ENCODE results near the gene AMOTL1.

AMOTL1 gene

DNA sequence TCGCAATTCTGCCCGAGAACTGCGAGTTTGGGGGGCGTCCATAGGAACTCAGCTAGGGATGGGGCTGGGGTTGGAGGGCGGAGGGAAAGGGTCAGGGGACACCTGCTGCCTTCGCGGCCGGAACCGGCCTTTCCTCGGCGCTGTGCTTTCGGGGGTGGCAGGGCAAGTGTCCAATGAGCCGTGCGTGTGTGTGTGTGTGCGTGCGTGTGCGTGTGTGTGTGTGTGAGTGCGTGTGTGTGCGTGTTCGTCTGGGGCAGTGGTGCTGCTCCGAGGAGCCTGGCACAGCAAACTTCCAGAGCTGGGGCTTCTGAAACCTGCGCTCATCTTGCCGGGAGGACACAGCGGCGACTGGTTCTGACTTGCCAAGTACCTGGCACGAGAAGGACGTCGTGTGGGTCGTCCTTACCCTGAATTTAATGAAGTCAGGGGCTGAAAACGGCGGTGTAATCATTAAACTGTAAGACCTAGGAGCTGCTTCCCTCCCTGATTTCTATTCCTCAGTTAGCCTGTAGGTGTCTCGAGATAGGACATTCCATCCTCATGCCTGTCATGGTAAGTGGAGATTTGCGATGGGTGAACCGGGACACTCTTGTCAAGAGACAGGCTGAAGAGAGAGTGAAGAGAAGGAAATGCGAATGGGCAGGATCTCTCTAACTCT lies 27.0 kb upstream of the AMOTL1 start:
- DNase-seq (ENCODE audit: low spot score) = no peak

DNA sequence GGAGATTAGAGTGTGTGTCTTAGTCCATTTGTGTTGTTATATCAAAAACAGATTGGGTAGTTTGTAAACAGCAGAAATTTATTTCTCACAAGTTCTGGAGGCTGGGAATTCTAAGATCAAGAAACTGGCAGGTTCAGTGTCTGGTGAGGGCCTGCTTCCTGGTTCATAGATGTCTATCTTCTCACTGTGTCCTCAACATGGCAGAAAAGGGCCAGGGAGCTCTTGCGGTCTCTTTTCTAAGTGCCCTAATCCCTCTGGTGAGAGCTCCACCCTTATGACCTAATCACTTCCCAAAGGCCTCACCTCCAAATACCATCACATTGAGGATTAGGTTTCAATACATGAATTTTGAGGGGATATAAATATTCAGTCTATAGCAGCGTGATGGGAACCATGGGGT lies 25.5 kb upstream of the AMOTL1 start:
- no peak for DNase-seq (ENCODE audit: low spot score)

DNA sequence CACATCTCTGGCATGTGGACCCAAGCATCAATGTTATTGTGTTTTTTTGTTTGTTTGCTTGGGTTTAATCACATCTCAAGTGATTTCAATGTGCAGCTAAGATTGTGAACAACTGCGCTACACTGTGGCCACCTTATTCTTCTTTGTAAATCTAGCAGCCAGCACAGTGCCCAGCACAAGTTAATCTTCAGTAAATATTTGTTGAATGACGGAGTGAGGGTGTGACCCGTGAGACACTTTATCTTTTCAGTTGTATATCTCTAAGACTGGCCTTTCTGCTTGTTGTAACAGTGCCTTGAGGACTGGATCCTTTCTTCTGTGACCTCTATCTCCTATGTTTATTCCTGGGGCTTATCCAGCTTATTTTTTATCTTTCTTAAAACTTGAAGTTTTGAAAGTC lies 21.4 kb upstream of the AMOTL1 start:
- no peak for DNase-seq (ENCODE audit: low spot score)

GRCh38 chr11:94747146-94747545 lies 21.0 kb upstream of the AMOTL1 start:
- no peak for DNase-seq (ENCODE audit: low spot score)

DNA sequence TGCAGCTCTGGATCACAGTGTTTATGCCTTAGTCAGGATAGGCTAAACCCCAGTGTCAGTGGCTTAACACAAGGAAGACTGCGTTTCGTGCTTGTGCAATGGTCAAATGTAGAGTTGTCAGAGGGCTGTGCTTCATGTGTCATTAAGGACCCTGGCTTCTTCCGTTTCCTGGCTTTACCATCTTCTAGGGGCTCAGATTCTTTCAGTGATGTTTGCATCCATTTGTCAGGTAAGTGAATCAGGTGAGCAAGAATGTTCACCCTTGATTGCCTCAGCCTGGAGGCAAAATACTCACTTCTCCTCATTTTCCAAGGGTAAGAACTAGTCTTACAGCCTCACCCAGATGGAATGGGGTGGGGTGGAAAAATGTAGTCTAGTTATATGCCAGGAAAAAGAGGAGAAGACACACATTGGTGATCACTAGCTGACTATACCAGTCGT lies 20.5 kb upstream of the AMOTL1 start:
- DNase-seq (ENCODE audit: low spot score) = no peak

GRCh38 chr11:94749369-94749768 lies 18.8 kb upstream of the AMOTL1 start:
- DNase-seq (ENCODE audit: low spot score) = no peak

DNA sequence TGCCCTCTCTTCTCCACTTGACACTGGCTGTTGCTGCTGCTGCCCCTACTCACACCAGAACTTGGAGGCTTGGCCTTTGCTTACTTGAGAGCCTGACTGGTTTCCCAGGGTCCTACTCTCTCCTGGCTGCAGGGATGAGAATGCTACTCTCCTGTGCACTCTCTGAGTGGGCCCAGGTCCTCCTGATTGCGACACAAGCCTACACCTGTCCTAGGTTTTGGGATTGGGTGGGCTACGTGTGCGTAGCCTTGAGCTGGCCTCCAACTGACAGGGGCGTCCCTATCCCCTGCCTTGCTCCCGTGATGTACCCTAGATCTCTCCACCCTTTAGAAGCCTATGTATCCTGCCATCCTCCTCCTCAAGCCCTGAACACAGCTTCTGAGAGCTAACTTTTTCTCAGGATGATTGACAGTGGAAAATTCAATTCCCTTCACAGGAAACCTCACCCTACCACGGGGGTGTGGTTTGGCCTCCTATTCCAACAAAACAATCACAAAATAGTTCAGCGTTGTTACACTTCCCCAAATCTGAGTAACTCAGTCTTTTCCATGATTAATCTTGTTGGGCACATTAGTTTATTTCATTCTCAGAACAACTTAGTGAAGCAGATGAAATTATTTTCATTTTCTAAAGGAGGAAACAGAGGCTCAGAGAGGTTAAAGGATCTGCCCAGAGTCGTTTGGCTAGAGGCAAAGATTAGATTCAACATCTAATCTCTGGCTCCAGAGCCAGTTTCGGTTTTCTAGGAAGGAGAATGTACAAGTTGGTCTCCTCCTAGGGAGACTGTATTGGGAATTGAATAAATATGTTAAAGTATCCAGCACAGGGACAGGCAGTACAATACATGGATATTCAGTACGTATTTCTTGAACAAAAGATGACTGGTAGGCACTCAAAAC lies 17.6 kb upstream of the AMOTL1 start:
- DNase-seq (ENCODE audit: low spot score) = no peak

GRCh38 chr11:94751218-94751609 lies 16.9 kb upstream of the AMOTL1 start:
- DNase-seq (ENCODE audit: low spot score) = no peak

- DNase-seq (ENCODE audit: low spot score) = no peak
Observed at GRCh38 chr11:94751786-94752185, 16.4 kb upstream of the AMOTL1 start.

DNA sequence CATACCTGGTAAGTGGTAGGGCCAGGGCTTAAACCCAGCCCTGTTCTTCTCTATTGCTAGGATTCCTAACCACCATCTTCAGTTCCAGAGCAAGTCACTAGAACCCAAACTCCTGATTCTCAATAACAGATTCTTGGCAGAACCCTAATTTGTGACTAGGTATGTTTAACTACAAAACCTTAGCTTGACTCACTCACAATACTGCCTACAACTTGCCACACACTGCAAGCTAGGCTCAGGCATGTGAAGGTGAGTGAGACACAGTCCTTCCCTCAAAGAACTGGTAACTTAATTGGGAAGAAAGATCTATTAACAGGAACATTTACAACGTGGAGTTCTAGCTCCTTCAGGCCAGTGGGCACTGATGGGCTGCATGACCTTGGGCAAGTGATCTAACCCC lies 14.5 kb upstream of the AMOTL1 start:
- DNase-seq (ENCODE audit: low spot score) = no peak

- no peak for DNase-seq (ENCODE audit: low spot score)
Observed at GRCh38 chr11:94754335-94754734, 13.8 kb upstream of the AMOTL1 start.

DNA sequence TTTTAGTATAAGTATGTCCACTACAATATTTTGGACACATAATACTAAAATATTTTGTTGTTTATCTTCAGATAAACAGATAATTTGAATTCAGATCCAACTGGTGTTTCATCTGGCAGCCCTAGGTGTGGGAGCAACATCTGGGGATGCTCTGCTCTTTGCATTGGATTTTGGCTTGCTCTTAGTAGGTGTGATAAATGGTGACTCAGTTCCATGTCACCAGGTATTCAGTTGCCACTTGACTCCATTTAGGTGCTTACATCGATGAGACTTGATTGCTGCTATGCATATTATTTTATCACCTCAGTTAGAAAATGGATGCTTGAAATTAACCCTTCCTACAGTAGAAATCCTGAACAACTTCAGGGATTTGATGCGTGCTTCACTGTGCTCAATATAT lies 13.3 kb upstream of the AMOTL1 start:
- no peak for DNase-seq (ENCODE audit: low spot score)

GRCh38 chr11:94755494-94755893 lies 12.7 kb upstream of the AMOTL1 start:
- DNase-seq (ENCODE audit: low spot score) = no peak

- DNase-seq (ENCODE audit: low spot score) = no peak
Observed at GRCh38 chr11:94757037-94757735, 11.0 kb upstream of the AMOTL1 start.

DNA sequence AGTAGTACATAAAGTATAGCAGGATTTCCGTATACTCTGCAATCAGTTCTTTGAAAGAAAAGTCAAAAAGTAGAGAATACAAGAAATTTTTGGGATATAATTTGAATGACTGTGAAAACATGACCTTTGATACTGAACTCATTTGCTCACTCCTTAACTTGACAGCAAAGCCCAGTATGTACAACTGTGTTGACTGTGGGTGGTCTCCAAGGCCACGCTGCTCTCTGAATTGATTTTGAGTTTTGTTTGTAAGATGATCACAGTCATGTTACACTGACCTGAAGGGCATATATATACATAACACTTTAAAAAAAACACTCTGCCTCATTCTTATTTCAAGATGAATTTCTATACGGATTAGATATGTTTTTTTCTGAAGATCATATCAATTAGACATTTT lies 9.5 kb upstream of the AMOTL1 start:
- DNase-seq (ENCODE audit: low spot score) = no peak

DNA sequence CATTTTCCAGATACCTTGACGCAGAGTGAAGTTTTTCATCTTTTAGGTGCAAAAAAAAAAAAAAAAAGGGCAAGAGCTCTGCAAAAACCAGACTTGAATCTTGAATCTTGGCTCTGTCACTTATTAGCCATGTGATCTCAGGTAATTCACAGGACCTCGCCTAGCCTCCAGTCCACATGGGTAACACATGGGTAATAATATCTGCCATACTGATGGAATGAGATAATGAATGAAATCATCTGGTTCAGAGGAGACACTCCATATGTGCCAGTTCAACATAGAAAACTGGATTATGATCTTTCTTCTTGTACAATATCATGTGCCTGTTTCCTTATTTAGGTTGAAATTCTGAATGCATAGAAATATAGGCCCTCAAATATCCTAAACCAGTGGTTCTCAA lies 8.6 kb upstream of the AMOTL1 start:
- DNase-seq (ENCODE audit: low spot score) = no peak

DNA sequence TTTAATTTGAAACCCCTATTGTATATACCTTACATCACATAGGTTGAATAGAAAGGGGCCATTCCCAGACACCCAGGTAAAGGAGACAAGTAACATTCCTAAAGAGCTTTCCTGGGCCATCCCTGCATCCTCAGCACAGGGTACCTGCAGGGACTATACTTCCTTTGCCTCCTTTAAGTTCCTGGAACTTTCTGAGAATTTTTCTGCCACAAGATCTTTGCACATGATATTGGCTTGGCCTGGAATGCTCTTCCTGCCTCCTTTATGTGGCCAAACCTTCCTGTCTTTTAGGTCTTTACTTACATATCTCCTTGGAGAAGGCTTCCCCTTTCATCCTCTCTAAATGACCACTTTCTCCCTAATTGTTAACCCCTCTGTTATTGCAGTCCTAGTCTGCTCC lies 7.9 kb upstream of the AMOTL1 start:
- no peak for DNase-seq (ENCODE audit: low spot score)

DNA sequence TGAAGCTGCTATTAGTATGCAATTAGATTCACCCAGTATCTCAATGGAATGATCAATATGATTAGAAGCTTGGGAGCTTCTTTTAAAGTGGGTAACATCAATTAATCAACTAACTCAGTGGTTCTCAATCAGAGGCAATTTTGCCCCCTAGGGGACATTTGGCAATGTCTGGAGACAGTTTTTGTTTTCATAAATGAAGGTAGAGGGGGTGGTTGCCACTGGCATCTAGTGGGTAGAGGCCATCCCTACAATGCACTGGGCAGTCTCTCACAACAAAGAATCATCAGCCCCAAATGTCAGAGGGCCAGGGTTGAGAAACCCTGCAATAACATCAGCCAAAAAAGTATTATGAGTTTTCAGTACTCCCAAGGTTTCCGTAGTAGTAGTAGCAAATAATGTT lies 5.9 kb upstream of the AMOTL1 start:
- DNase-seq (ENCODE audit: low spot score) = no peak

GRCh38 chr11:94762995-94763394 lies 5.2 kb upstream of the AMOTL1 start:
- DNase-seq (ENCODE audit: low spot score) = no peak

DNA sequence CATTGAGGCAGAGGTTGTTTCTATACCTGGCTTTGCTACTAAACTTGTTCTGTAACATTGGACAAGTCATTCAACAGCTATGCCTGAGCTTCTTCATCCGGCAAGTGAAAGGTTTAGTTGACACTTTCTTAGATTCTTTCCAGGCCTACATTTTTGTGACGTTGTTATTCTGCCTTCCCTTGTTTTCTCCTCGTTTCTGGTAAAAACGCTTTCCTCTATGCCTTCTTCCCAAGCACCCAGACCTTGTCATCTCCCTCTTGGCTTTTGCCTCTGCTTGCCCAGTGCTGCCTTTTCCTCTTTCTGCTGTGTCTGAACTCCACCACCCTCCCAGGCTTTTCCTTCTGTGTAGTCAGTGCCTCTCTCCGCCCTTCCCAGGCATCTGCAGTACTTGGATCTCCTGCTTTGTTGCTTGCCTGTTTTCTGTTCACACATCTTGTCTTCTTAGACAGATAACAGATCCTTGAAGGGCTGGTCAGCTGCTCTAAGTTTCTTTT lies 1.4 kb upstream of the AMOTL1 start:
- no peak for DNase-seq (ENCODE audit: low spot score)

GRCh38 chr11:94767291-94767690 lies 865 bp upstream of the AMOTL1 start:
- no peak for DNase-seq (ENCODE audit: low spot score)

- DNase-seq (ENCODE audit: low spot score) = no peak
Observed at GRCh38 chr11:94768602-94769541, 716 bp downstream of the AMOTL1 start.

Measured in CD4-positive, alpha-beta T cell treated with Interleukin-2 at 100 ng/mL for 4 hours (primary cell).